ENCODE results near the gene ALKBH6. TPM values are rescaled to one million over a fixed set of nuclear protein-coding genes. Genes with fewer than 3 reads are reported as not detected.

Gene ALKBH6
- total and polyA plus RNA-seq, 2 of the 13 experiments (the other 11 are each of a cell fraction or from before 2014, with no cell fraction given) = 13.7 to 18.1 TPM

GRCh38 chr19:36028313-36029041 is 14.5 kb upstream of the ALKBH6 start:
- FAIRE-seq = no peak
- no peak for TF ChIP-seq PCBP2 (optimal IDR thresholded peaks at IDR 0.05; ENCODE audit: low read depth, low read length, poor library complexity, severe bottlenecking)
- TF ChIP-seq MNT (IDR thresholded peaks at IDR 0.05) = no peak
- no peak for TF ChIP-seq MXD4 (CRISPR knock-in tag; IDR thresholded peaks at IDR 0.05)
- no peak for TF ChIP-seq ZNF670 (CRISPR knock-in tag; IDR thresholded peaks at IDR 0.05; ENCODE audit: borderline replicate concordance)
- no peak for TF ChIP-seq MTF1 (CRISPR knock-in tag; IDR thresholded peaks at IDR 0.05)
- BruUV-seq (replicated peaks) = no TSS peak
- ATAC-seq = no peak
- H3K4me2 ChIP-seq (ENCODE audit: low read depth, low read length) = no peak overlapping the region
- intact Hi-C loops (cut with micrococcal nuclease; ENCODE audit: unreplicated experiment) = no loop called here
- H3K36me3 ChIP-seq (replicated peaks in 1 of 2; ENCODE audit: control insufficient read depth in 1 of 2, insufficient read depth in 2 of 2, low read length in 2 of 2) = peaks cover 5 to 6% of the 10 kb centered on the region in 2 experiments; a peak in 3 of 5 replicates
- no peak for DNase-seq (ENCODE audit: low spot score)
- in situ Hi-C loops (cut with HindIII; ENCODE audit: extremely low pct_ligation_motif_present, low pct_unique_long_range_greater_than_20kb) = no loop called here
- H3K9ac ChIP-seq (ENCODE audit: insufficient read depth, low read depth, low read length) = no peak overlapping the region
- H2AFZ ChIP-seq (ENCODE audit: low read length) = no peak overlapping the region
- no peak overlapping the region for H3K4me3 ChIP-seq (replicated peaks in 1 of 3; ENCODE audit: insufficient read depth in 1 of 3, low read depth in 2 of 3, low read length in 3 of 3)
- peaks cover 7% of the 10 kb centered on the region; the same call in 1 of the 2 replicates for H3K4me1 ChIP-seq (ENCODE audit: insufficient read depth, low read length)
- ChIA-PET CTCF (ENCODE audit: low intra/inter-chr PET ratio, low total read pairs) (no interaction called here), POLR2A (no interaction called here)
- 92% methylated on average over 9 of the region's 10 CpGs for WGBS (ENCODE audit: low lambda C conversion rate)
- no peaks in the 10 kb centered on the region for H4K20me1 ChIP-seq (ENCODE audit: insufficient read depth, low read length)
- H3K27ac ChIP-seq (ENCODE audit: extremely low read length, insufficient read depth, low read length) = no peak overlapping the region
- no peaks in the 10 kb centered on the region for H3K79me2 ChIP-seq (ENCODE audit: insufficient read depth, low read length)
- H3K9me3 ChIP-seq (ENCODE audit: low read length) = no peaks in the 10 kb centered on the region
- no peaks in the 10 kb centered on the region for H3K27me3 ChIP-seq (ENCODE audit: control insufficient read depth in 1 of 2, insufficient read depth in 2 of 2, low read length in 2 of 2)

GRCh38 chr19:36027696-36028095 is 13.7 kb upstream of the ALKBH6 start:
- DNase-seq (ENCODE audit: low spot score) (no peak), ATAC-seq (no peak), FAIRE-seq (no peak)
- peaks cover 6% of the 10 kb centered on the region in 2 experiments; a peak in 3 of 5 replicates for H3K36me3 ChIP-seq (replicated peaks in 1 of 2; ENCODE audit: control insufficient read depth in 1 of 2, insufficient read depth in 2 of 2, low read length in 2 of 2)
- H4K20me1 ChIP-seq (ENCODE audit: insufficient read depth, low read length) = no peaks in the 10 kb centered on the region
- no peaks in the 10 kb centered on the region for H3K9me3 ChIP-seq (ENCODE audit: low read length)
- ChIA-PET CTCF (ENCODE audit: low intra/inter-chr PET ratio, low total read pairs) (no interaction called here), POLR2A (no interaction called here)
- H2AFZ ChIP-seq (ENCODE audit: low read length) = no peak overlapping the region
- no peak overlapping the region for H3K4me3 ChIP-seq (replicated peaks in 1 of 3; ENCODE audit: insufficient read depth in 1 of 3, low read depth in 2 of 3, low read length in 3 of 3)
- no peaks in the 10 kb centered on the region for H3K79me2 ChIP-seq (ENCODE audit: insufficient read depth, low read length)
- 100% methylated on average over 6 of the region's 6 CpGs for WGBS (ENCODE audit: low lambda C conversion rate)
- no peak overlapping the region for H3K4me2 ChIP-seq (ENCODE audit: low read depth, low read length)
- intact Hi-C loops (cut with micrococcal nuclease; ENCODE audit: unreplicated experiment) = no loop called here
- no peak overlapping the region for H3K9ac ChIP-seq (ENCODE audit: insufficient read depth, low read depth, low read length)
- H3K27me3 ChIP-seq (ENCODE audit: control insufficient read depth in 1 of 2, insufficient read depth in 2 of 2, low read length in 2 of 2) = no peaks in the 10 kb centered on the region
- no peak overlapping the region for H3K27ac ChIP-seq (ENCODE audit: extremely low read length, insufficient read depth, low read length)
- in situ Hi-C loops (cut with HindIII; ENCODE audit: extremely low pct_ligation_motif_present, low pct_unique_long_range_greater_than_20kb) = no loop called here
- TF ChIP-seq ZNF121 (CRISPR knock-in tag; IDR thresholded peaks at IDR 0.05) (peak; percentile 50), ZNF235 (CRISPR knock-in tag; IDR thresholded peaks at IDR 0.05; ENCODE audit: borderline replicate concordance) (no peak)
- peaks cover 7% of the 10 kb centered on the region; the same call in 1 of the 2 replicates for H3K4me1 ChIP-seq (ENCODE audit: insufficient read depth, low read length)
- BruUV-seq (replicated peaks) = no TSS peak

Measured in HepG2 (cell line).